Activated CD4-positive, alpha-beta T cell treated with anti-CD3 and anti-CD28 coated beads for 36 hours (primary cell): ENCODE measurements around the gene ARMC6. TPM values are rescaled to one million over a fixed set of nuclear protein-coding genes. Genes with fewer than 3 reads are reported as not detected.

ENCODE experiments used
- ATAC-seq: fragments of 200-7000 bp; cut with Tn5 transposase; one replicate; pipeline ENCODE4 v1.10.0; 2021; ENCODE audit warnings: mild to moderate bottlenecking, moderate library complexity
- CTCF ChIA-PET: fragments of 350-600 bp; sonication (Branson Sonifier 250); formaldehyde crosslinking; loops from one replicate; lab custom pipeline; 2021; ENCODE audit warnings: antibody characterized with exemption; lab: Charles Lee
- POLR2A ChIA-PET: fragments of 350-600 bp; sonication (Branson Sonifier 250); formaldehyde crosslinking; loops from one replicate; lab custom pipeline; 2021; ENCODE audit warnings: antibody characterized with exemption, inconsistent platforms; lab: Charles Lee
- DNase-seq: peaks from one replicate; pipeline ENCODE4 v3.0.0-alpha.2; 2020
- H3K27ac Mint-ChIP-seq: one replicate; pipeline ENCODE4 v1.8.0; 2021; ENCODE audit warnings: mixed read lengths
- H3K27me3 Mint-ChIP-seq: one replicate; pipeline ENCODE4 v1.8.0; 2021; ENCODE audit warnings: mixed read lengths
- H3K36me3 Mint-ChIP-seq: one replicate; pipeline ENCODE4 v1.8.0; 2021; ENCODE audit warnings: low read depth, mixed read lengths
- H3K4me1 Mint-ChIP-seq: one replicate; pipeline ENCODE4 v1.8.0; 2021; ENCODE audit warnings: mixed read lengths
- H3K4me3 Mint-ChIP-seq: one replicate; pipeline ENCODE4 v1.8.0; 2021; ENCODE audit warnings: mild to moderate bottlenecking, moderate library complexity, mixed read lengths
- H3K9me3 Mint-ChIP-seq: one replicate; pipeline ENCODE4 v1.8.0; 2021; ENCODE audit warnings: low read depth, mixed read lengths
- intact Hi-C, 2 experiments: fragments of 100-400 bp; cut with DNase I in 1 of 2; cut with micrococcal nuclease in 1 of 2; formaldehyde crosslinking; loops; one replicate each; pipeline versions ENCODE4 v1.14.2 to v1.15.1; 2022 to 2024; cut with DNase I, micrococcal nuclease
- total RNA-seq, 2 experiments: library from RNA; stranded (reverse); gene quantifications; one replicate each; pipeline ENCODE4 v1.2.3, GENCODE V29; 2021

ARMC6 gene
- total RNA-seq, 2 experiments from 2014 or later = 33.0 to 40.8 TPM

GRCh38 chr19:19077103-19077502, 43.7 kb downstream of the ARMC6 start:
- POLR2A ChIA-PET = no interaction called here
- Mint-ChIP-seq H3K36me3 (peaks cover 6% of the 10 kb centered on the region), H3K27me3 (no peaks in the 10 kb centered on the region), H3K9me3 (no peaks in the 10 kb centered on the region), H3K27ac (no peak overlapping the region), H3K4me3 (no peak overlapping the region), H3K4me1 (peaks cover 7% of the 10 kb centered on the region)
- intact Hi-C loops = no loop called here
- CTCF ChIA-PET = no interaction called here
- DNase-seq (no peak), ATAC-seq (no peak)

GRCh38 chr19:19078801-19079200, 45.4 kb downstream of the ARMC6 start:
- Mint-ChIP-seq H3K27ac (no peak overlapping the region), H3K4me1 (peaks cover 5% of the 10 kb centered on the region), H3K9me3 (no peaks in the 10 kb centered on the region), H3K27me3 (no peaks in the 10 kb centered on the region), H3K4me3 (no peak overlapping the region), H3K36me3 (peaks cover 4% of the 10 kb centered on the region)
- no peak for ATAC-seq
- ChIA-PET CTCF (interaction anchor here (0.6 kb wide), 1 partner anchor 128 kb away, joined by 3 read pairs; no protein-coding TSS in a partner anchor), POLR2A (no interaction called here)
- intact Hi-C loops = no loop called here
- DNase-seq = no peak

- CTCF ChIA-PET = no interaction called here
- Mint-ChIP-seq H3K36me3 (peaks cover 4% of the 10 kb centered on the region), H3K27me3 (no peaks in the 10 kb centered on the region), H3K9me3 (no peaks in the 10 kb centered on the region), H3K4me3 (no peak overlapping the region), H3K27ac (no peak overlapping the region), H3K4me1 (peaks cover 2% of the 10 kb centered on the region)
- POLR2A ChIA-PET = no interaction called here
- intact Hi-C loops = no loop called here
- DNase-seq = no peak
- no peak for ATAC-seq
These were observed 46.2 kb downstream of the ARMC6 start for GRCh38 chr19:19079571-19079970.

- no peak for ATAC-seq
- peaks cover 4% of the 10 kb centered on the region for H3K36me3 Mint-ChIP-seq
- intact Hi-C loops = no loop called here
- no peaks in the 10 kb centered on the region for H3K9me3 Mint-ChIP-seq
- POLR2A ChIA-PET = no interaction called here
- H3K27me3 Mint-ChIP-seq = no peaks in the 10 kb centered on the region
- H3K4me1 Mint-ChIP-seq = peaks cover 2% of the 10 kb centered on the region
- no peak overlapping the region for H3K4me3 Mint-ChIP-seq
- no peak overlapping the region for H3K27ac Mint-ChIP-seq
- CTCF ChIA-PET = no interaction called here
- no peak for DNase-seq
These were observed 48.3 kb downstream of the ARMC6 start for GRCh38 chr19:19081642-19082151.

- no peak for ATAC-seq
- Mint-ChIP-seq H3K27me3 (no peaks in the 10 kb centered on the region), H3K4me1 (no peaks in the 10 kb centered on the region), H3K27ac (no peak overlapping the region), H3K9me3 (no peaks in the 10 kb centered on the region), H3K4me3 (no peak overlapping the region), H3K36me3 (peaks cover 4% of the 10 kb centered on the region)
- DNase-seq = no peak
- ChIA-PET CTCF (no interaction called here), POLR2A (no interaction called here)
- intact Hi-C loops = no loop called here
These were observed 50.2 kb downstream of the ARMC6 start for GRCh38 chr19:19083413-19084178.

- Mint-ChIP-seq H3K36me3 (peaks cover 1% of the 10 kb centered on the region), H3K27me3 (no peaks in the 10 kb centered on the region), H3K4me1 (no peaks in the 10 kb centered on the region), H3K27ac (no peak overlapping the region), H3K9me3 (no peaks in the 10 kb centered on the region), H3K4me3 (no peak overlapping the region)
- CTCF ChIA-PET = interaction anchor here (0.5 kb wide), 1 partner anchor 562 kb away, joined by 5 read pairs; no protein-coding TSS in a partner anchor
- intact Hi-C loops = no loop called here
- POLR2A ChIA-PET = no interaction called here
- no peak for ATAC-seq
- no peak for DNase-seq
These were observed 54.3 kb downstream of the ARMC6 start for GRCh38 chr19:19087676-19088075.

- CTCF ChIA-PET = interaction anchor here (0.6 kb wide), 1 partner anchor 80 kb away, joined by 3 read pairs; no protein-coding TSS in a partner anchor
- H3K27me3 Mint-ChIP-seq = no peaks in the 10 kb centered on the region
- H3K27ac Mint-ChIP-seq = no peak overlapping the region
- ATAC-seq (no peak), DNase-seq (no peak)
- H3K4me1 Mint-ChIP-seq = no peaks in the 10 kb centered on the region
- no peak overlapping the region for H3K4me3 Mint-ChIP-seq
- intact Hi-C loops = no loop called here
- peaks cover 4% of the 10 kb centered on the region for H3K36me3 Mint-ChIP-seq
- POLR2A ChIA-PET = no interaction called here
- no peaks in the 10 kb centered on the region for H3K9me3 Mint-ChIP-seq
These were observed 61.1 kb downstream of the ARMC6 start for GRCh38 chr19:19094513-19094912.

GRCh38 chr19:19095691-19096090, 62.3 kb downstream of the ARMC6 start:
- ATAC-seq (no peak), DNase-seq (no peak)
- intact Hi-C loops = no loop called here
- H3K9me3 Mint-ChIP-seq = no peaks in the 10 kb centered on the region
- CTCF ChIA-PET = no interaction called here
- H3K27me3 Mint-ChIP-seq = no peaks in the 10 kb centered on the region
- POLR2A ChIA-PET = no interaction called here
- H3K4me3 Mint-ChIP-seq = no peak overlapping the region
- no peaks in the 10 kb centered on the region for H3K4me1 Mint-ChIP-seq
- no peak overlapping the region for H3K27ac Mint-ChIP-seq
- peaks cover 9% of the 10 kb centered on the region for H3K36me3 Mint-ChIP-seq

- no peaks in the 10 kb centered on the region for H3K9me3 Mint-ChIP-seq
- H3K27ac Mint-ChIP-seq = no peak overlapping the region
- H3K27me3 Mint-ChIP-seq = no peaks in the 10 kb centered on the region
- no peak overlapping the region for H3K4me3 Mint-ChIP-seq
- DNase-seq = no peak
- peaks cover 9% of the 10 kb centered on the region for H3K36me3 Mint-ChIP-seq
- ChIA-PET CTCF (no interaction called here), POLR2A (no interaction called here)
- H3K4me1 Mint-ChIP-seq = no peaks in the 10 kb centered on the region
- ATAC-seq = no peak
- intact Hi-C loops = no loop called here
These were observed 63.5 kb downstream of the ARMC6 start for GRCh38 chr19:19096641-19097627.

- DNase-seq = no peak
- no peaks in the 10 kb centered on the region for H3K9me3 Mint-ChIP-seq
- peaks cover 9% of the 10 kb centered on the region for H3K36me3 Mint-ChIP-seq
- no peak for ATAC-seq
- POLR2A ChIA-PET = no interaction called here
- intact Hi-C loops = no loop called here
- H3K4me1 Mint-ChIP-seq = no peaks in the 10 kb centered on the region
- no peaks in the 10 kb centered on the region for H3K27me3 Mint-ChIP-seq
- no peak overlapping the region for H3K4me3 Mint-ChIP-seq
- CTCF ChIA-PET = interaction anchor here (1.4 kb wide), 1 partner anchor 33 kb away, joined by 4 read pairs; no protein-coding TSS in a partner anchor
- H3K27ac Mint-ChIP-seq = no peak overlapping the region
These were observed 64.8 kb downstream of the ARMC6 start for GRCh38 chr19:19098084-19098702.
